HL-60 (cell line): ENCODE measurements around the gene CSF1.

ENCODE experiments used
- DNase-seq, 2 experiments: peaks; one replicate each; pipeline ENCODE4 v3.0.0-alpha.2; 2010 to 2020; ENCODE audit warnings: low read depth in 1 of 2, low spot score in 1 of 2
- H3K27ac ChIP-seq: fragments of 250-450 bp; sonication (Bioruptor Pico); replicated peaks from 2 replicates; pipeline ENCODE4 v1.5.1; 2020; ENCODE audit warnings: mild to moderate bottlenecking, moderate library complexity
- H3K27me3 ChIP-seq: fragments of 250-450 bp; sonication (Bioruptor Pico); 2 replicates; pipeline ENCODE4 v1.5.1; 2021; ENCODE audit warnings: mild to moderate bottlenecking, moderate library complexity; ENCODE audit not compliant: insufficient read depth, poor library complexity, severe bottlenecking
- H3K4me3 ChIP-seq: replicated peaks from 2 replicates; pipeline ENCODE4 v1.5.1; 2011; ENCODE audit warnings: mild to moderate bottlenecking, control low read depth, low read length; ENCODE audit not compliant: insufficient read depth
- CTCF ChIP-seq: IDR thresholded peaks from one replicate; pipeline ENCODE4 v1.5.1; 2011; ENCODE audit warnings: low read length, control low read depth, inconsistent platforms; ENCODE audit not compliant: insufficient read depth
- GABPA ChIP-seq: IDR thresholded peaks from 2 replicates; pipeline ENCODE4 v1.6.1; 2012; ENCODE audit warnings: low read depth
- POLR2AphosphoS5 ChIP-seq: IDR thresholded peaks from 2 replicates; pipeline ENCODE4 v1.6.1; 2012; ENCODE audit warnings: low read depth
- REST ChIP-seq: IDR thresholded peaks from 2 replicates; pipeline ENCODE4 v1.6.1; 2012; ENCODE audit warnings: low read depth; ENCODE audit not compliant: insufficient replicate concordance
- SPI1 ChIP-seq: IDR thresholded peaks from 2 replicates; pipeline ENCODE4 v1.6.1; 2012; ENCODE audit warnings: low read depth, mild to moderate bottlenecking, borderline replicate concordance

CSF1 gene

GRCh38 chr1:109901141-109901523 is 9.5 kb upstream of the CSF1 start:
- H3K27me3 ChIP-seq, result no peaks in the 10 kb centered on the region
- TF ChIP-seq POLR2AphosphoS5 (no peak), REST (no peak), CTCF (no peak), SPI1 (no peak), GABPA (no peak)
- no peak for DNase-seq
- H3K4me3 ChIP-seq, result no peak overlapping the region
- no peak overlapping the region for H3K27ac ChIP-seq

GRCh38 chr1:109901524-109902145 is 9.0 kb upstream of the CSF1 start:
- TF ChIP-seq REST (no peak), GABPA (no peak), POLR2AphosphoS5 (no peak), SPI1 (no peak)
- no peak for DNase-seq
- no peaks in the 10 kb centered on the region for H3K27me3 ChIP-seq
- no peak overlapping the region for H3K27ac ChIP-seq
- H3K4me3 ChIP-seq, result no peak overlapping the region

GRCh38 chr1:109902204-109902985 is 8.3 kb upstream of the CSF1 start:
- H3K27me3 ChIP-seq, result no peaks in the 10 kb centered on the region
- no peak overlapping the region for H3K4me3 ChIP-seq
- TF ChIP-seq REST (no peak), CTCF (no peak), SPI1 (no peak), GABPA (no peak), POLR2AphosphoS5 (no peak)
- no peak overlapping the region for H3K27ac ChIP-seq
- no peak for DNase-seq
